Adrenal gland (tissue), 12 donors: ENCODE measurements around the gene PLEKHO2. TPM values are rescaled to one million over a fixed set of nuclear protein-coding genes. Genes with fewer than 3 reads are reported as not detected.
A peak's percentile ranks its signal among the peaks of the same experiment; 100 is the strongest.

Experiments
- DNase-seq, 7 donors: peaks; one replicate each; pipeline ENCODE4 v3.0.0-alpha.2; 2019 to 2020
- H3K27ac ChIP-seq, 5 donors: fragments of 200-600 bp; sonication (generic) in 4 of 5; 1 replicate in 3 of 5; 2 replicates in 2 of 5; pipeline versions ENCODE4 v1.5.1 to v1.8.0; 2016 to 2020; ENCODE audit warnings: mild to moderate bottlenecking in 1 of 5
- H3K27me3 ChIP-seq: fragments of 200-600 bp; 2 replicates; pipeline ENCODE4 v1.8.0; 2021
- H3K36me3 ChIP-seq, 2 donors: fragments of 200-600 bp; replicated peaks in 1 of 2; 1 replicate in 1 of 2; 2 replicates in 1 of 2; pipeline versions ENCODE4 v1.5.1 to v1.8.0; 2018 to 2022
- H3K4me1 ChIP-seq, 2 donors: fragments of 200-600 bp; replicated peaks in 1 of 2; 1 replicate in 1 of 2; 2 replicates in 1 of 2; pipeline versions ENCODE4 v1.5.1 to v1.8.0; 2018 to 2021
- H3K4me3 ChIP-seq, 4 donors: fragments of 200-600 bp; sonication (generic) in 3 of 4; one replicate each; pipeline ENCODE4 v1.5.1; 2016 to 2018
- H3K9me3 ChIP-seq, 3 donors: fragments of 200-600 bp; sonication (generic) in 1 of 3; replicated peaks in 1 of 3; 1 replicate in 2 of 3; 2 replicates in 1 of 3; pipeline versions ENCODE4 v1.5.1 to v1.8.0; 2016 to 2021
- POLR2A ChIP-seq, 2 donors: fragments of 450-650 bp; IDR thresholded peaks; one replicate each; pipeline ENCODE4 v1.6.1; 2017; ENCODE audit warnings: antibody characterized with exemption in 2 of 2, mild to moderate bottlenecking in 2 of 2, moderate library complexity in 1 of 2
- WGBS, 4 donors: extraction: QIAGEN DNeasy Blood & Tissue Kit in 2 of 4; methylation state at CpG; one replicate each; pipeline versions ENCODE4 v1.1.5 to v1.1.7; 2013 to 2017; 5-methylcytosine and 5-hydroxymethylcytosine counted together
- intact Hi-C, 2 donors: fragments of 100-400 bp; cut with DNase I; formaldehyde crosslinking; loops; one replicate each; pipeline versions ENCODE4 v1.14.1 to v1.15.0; 2022 to 2023
- polyA plus RNA-seq, 3 donors: library from polyadenylated mRNA; stranded (reverse); fragments of 200-250 nt in 2 of 3; fragments of 350-450 nt in 1 of 3; fragmentation: Illumina TruSeq in 1 of 3; extraction: RNeasy Lipid Tissue Mini Kit (QIAGEN cat#74804) in 1 of 3; gene quantifications; one replicate each; pipeline ENCODE4 v1.2.3, GENCODE V29; 2013 to 2014
- total RNA-seq, 9 donors: library from RNA; depleted of rRNA in 4 of 9; stranded (reverse); fragments of >200 nt in 4 of 9; fragments of 120-200 nt in 1 of 9; fragmentation: NEBNext Ultra II Directional in 1 of 9; extraction: Animal tissue kit (Norgen Biotek cat#: 25700) in 1 of 9; gene quantifications; one replicate each; pipeline versions ENCODE4 v1.1.0 to v1.2.4, GENCODE V29; 2013 to 2023
- TF ChIP-seq, protein P1 (sequence below), 6 experiments: fragments of 450-650 bp in 4 of 6; fragments of 200-600 bp in 2 of 6; sonication (generic) in 1 of 6; IDR thresholded peaks; 1 replicate in 5 of 6; 2 replicates in 1 of 6; pipeline versions ENCODE4 v1.5.1 to v1.8.0; 2016 to 2021; ENCODE audit warnings: antibody characterized with exemption in 6 of 6, mild to moderate bottlenecking in 2 of 6, moderate library complexity in 1 of 6
- donor health status: healthy with polysubstance abuse.
- donor health status: Bipolar disorder and iron deficiency.
- donor health status: DM: yes; HTN: yes; CAD: no.
- donor health status: DM: no; HTN: no; CAD: no.
- donor health status: DM: no; HTN: no; CAD: no.
- donor health status: DM: yes; HTN: yes; CAD: no.

PLEKHO2 gene
- total and polyA plus RNA-seq, 12 donors: 11.7 to 62.9 (median 48.5) TPM

DNA sequence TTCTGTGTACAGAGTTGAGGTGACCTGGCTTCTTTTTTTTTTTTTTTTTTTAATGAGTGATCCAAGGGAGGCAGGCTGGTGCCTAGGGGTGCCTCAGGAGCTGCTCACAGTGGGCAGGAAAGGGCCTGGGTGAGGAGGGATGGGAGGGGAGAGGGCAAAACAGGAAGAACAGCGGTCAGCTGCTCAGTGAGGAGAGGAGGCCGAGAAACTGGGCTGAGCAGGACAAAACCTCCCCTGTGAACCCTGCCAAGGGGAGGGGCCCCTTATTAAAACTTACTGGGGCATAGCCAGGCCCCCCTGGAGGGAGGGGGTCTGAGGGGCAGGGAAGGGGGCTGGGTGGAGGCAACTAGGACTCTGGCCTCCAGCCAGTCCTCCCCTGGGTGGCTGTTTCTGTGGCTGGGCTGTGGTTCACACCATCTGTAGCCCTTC is 3.5 kb downstream of the PLEKHO2 start:
- H3K4me1 ChIP-seq: peaks cover 39 to 58% of the 10 kb centered on the region in 2 donors

DNA sequence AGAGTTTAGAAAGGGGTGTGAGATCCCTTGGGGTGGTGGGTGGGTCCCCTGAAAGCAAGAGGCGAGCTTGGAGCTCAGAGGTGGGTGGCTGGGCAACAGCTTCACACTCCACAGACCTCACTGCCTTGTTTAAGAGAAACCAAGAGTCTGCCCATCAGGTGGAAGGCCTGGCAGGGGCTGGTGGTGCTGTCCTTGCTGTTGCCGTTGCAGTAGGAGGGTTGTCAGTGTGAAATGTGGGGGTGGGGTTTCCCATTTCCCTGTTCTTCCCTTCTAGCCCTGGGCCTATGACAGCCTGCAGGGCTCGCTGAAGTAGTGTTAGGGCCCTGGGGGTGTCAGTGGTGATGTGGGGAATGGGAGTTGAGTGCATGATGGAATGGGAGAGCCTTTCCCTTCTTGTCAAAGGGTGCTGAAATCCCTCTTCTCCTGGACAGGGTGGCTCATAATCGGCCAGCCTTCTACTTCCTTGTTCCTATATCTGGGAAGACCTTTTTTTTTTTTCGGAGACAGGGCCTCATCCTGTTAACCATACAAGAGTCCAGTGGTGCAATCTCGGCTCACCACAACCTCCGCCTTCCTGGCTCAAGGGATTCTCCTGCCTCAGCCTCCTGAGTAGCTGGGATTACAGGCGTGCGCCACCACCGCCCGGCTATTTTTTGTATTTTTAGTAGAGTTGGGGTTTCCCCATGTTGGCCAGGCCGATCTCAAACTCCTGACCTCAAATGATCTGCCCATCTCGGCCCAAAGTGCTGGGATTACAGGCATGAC is 4.3 kb downstream of the PLEKHO2 start:
- DNase-seq: peak in 1 of 7 donors; percentile 26
- intact Hi-C loops: loop anchor here (5.0 kb wide), 2 partner anchors 51 to 66 kb away; partner anchors contain the start of gene ANKDD1A (in 1 of the 2)
- peak overlapping the region in 1 of 4 donors; percentile 92 for H3K4me3 ChIP-seq

More for the DNA sequence above, 3.5 kb downstream of the PLEKHO2 start:
- Histone ChIP-seq H3K27me3 (no peaks in the 10 kb centered on the region), H3K36me3 (peaks cover 0 to 20% of the 10 kb centered on the region in 2 donors), H3K4me3 (peak overlapping the region in 1 of 4 donors; percentile 92), H3K9me3 (no peaks in the 10 kb centered on the region), H3K27ac (peak overlapping the region; percentile 3 to 97 (median 45))
- TF ChIP-seq POLR2A (IDR thresholded peaks at IDR 0.05): no peak
- TF ChIP-seq, protein P1, sequence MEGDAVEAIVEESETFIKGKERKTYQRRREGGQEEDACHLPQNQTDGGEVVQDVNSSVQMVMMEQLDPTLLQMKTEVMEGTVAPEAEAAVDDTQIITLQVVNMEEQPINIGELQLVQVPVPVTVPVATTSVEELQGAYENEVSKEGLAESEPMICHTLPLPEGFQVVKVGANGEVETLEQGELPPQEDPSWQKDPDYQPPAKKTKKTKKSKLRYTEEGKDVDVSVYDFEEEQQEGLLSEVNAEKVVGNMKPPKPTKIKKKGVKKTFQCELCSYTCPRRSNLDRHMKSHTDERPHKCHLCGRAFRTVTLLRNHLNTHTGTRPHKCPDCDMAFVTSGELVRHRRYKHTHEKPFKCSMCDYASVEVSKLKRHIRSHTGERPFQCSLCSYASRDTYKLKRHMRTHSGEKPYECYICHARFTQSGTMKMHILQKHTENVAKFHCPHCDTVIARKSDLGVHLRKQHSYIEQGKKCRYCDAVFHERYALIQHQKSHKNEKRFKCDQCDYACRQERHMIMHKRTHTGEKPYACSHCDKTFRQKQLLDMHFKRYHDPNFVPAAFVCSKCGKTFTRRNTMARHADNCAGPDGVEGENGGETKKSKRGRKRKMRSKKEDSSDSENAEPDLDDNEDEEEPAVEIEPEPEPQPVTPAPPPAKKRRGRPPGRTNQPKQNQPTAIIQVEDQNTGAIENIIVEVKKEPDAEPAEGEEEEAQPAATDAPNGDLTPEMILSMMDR (IDR thresholded peaks at IDR 0.05): no peak
- intact Hi-C loops: loop anchor here (5.0 kb wide), 2 partner anchors 52 to 67 kb away; partner anchors contain the start of gene ANKDD1A (in 1 of the 2)
- 0 to 23% (median 11%) methylated on average over 2 of the region's 2 CpGs for WGBS, 4 donors
- DNase-seq: peak in 2 of 7 donors; percentile 39 to 59

DNA sequence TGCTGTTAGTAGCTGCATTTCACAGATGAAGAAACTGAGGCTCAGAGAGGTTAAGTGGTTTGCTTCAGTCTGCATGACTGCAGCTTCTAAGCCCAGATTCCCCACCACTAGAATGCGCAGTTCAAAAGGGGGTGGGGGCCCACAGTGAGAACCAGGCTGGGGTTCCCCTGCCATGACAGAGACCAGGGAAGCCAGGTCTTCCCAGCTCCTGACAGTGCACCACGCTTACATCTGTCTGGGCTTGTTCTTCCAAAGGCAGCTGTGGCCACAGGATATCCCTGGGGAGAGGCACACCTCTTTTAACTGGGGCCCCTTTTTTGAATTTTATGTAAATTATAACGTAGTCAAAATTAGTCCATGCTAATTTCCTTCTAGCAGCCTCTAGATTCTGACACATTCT is 5.3 kb downstream of the PLEKHO2 start:
- H3K36me3 ChIP-seq: peaks cover 0 to 31% of the 10 kb centered on the region in 2 donors
- DNase-seq: no peak
- WGBS, 4 donors: 78 to 90% (median 85%) methylated on average over 3 of the region's 3 CpGs
- H3K4me1 ChIP-seq: peaks cover 33 to 61% of the 10 kb centered on the region in 2 donors
- intact Hi-C loops: loop anchor here (5.0 kb wide), 2 partner anchors 50 to 65 kb away; partner anchors contain the start of gene ANKDD1A (in 1 of the 2)
- H3K27me3 ChIP-seq: no peaks in the 10 kb centered on the region
- TF ChIP-seq POLR2A (IDR thresholded peaks at IDR 0.05): no peak
- TF ChIP-seq, protein P1 (IDR thresholded peaks at IDR 0.05): no peak
- peak overlapping the region in 2 of 5 donors; percentile 59 to 96 for H3K27ac ChIP-seq
- no peaks in the 10 kb centered on the region for H3K9me3 ChIP-seq
- H3K4me3 ChIP-seq: no peak overlapping the region

More for the DNA sequence above, 4.3 kb downstream of the PLEKHO2 start:
- Histone ChIP-seq H3K27ac (peak overlapping the region in 4 of 5 donors; percentile 35 to 97 (median 70)), H3K36me3 (peaks cover 0 to 29% of the 10 kb centered on the region in 2 donors), H3K27me3 (no peaks in the 10 kb centered on the region), H3K9me3 (no peaks in the 10 kb centered on the region), H3K4me1 (peaks cover 33 to 53% of the 10 kb centered on the region in 2 donors)
- TF ChIP-seq, protein P1 (IDR thresholded peaks at IDR 0.05): no peak
- peak in 1 of 2 donors; percentile 6 for TF ChIP-seq POLR2A (IDR thresholded peaks at IDR 0.05)
- WGBS, 4 donors: 66 to 67% (median 66%) methylated on average over 13 of the region's 13 CpGs

DNA sequence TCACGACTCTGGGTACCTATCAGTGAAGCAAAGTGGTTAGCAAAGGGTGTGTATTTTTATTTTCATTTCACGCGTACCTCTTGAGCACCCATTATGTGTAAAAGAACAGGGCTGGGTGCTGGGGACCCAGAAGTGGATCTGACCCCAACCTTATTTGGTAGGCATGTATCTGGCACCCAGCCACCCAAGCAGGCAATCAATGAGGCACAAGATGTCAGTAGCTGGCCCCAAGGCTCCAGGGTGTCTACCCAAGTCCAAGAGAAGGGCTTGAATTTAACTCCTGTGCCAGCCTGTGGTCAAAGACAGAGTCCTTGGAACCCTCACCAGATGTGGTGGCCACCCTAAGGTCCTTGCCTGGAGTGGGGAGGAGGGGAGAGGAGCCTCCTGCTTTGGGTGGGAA is 5.7 kb downstream of the PLEKHO2 start:
- peaks cover 33 to 66% of the 10 kb centered on the region in 2 donors for H3K4me1 ChIP-seq
- peaks cover 0 to 31% of the 10 kb centered on the region in 2 donors for H3K36me3 ChIP-seq
- H3K27ac ChIP-seq: peak overlapping the region in 2 of 5 donors; percentile 59 to 96

More for the DNA sequence above, 5.7 kb downstream of the PLEKHO2 start:
- intact Hi-C loops: loop anchor here (5.0 kb wide), 2 partner anchors 50 to 65 kb away; partner anchors contain the start of gene ANKDD1A (in 1 of the 2)
- DNase-seq: peak in 1 of 7 donors; percentile 34
- no peak for TF ChIP-seq POLR2A (IDR thresholded peaks at IDR 0.05)
- TF ChIP-seq, protein P1 (IDR thresholded peaks at IDR 0.05): no peak
- Histone ChIP-seq H3K9me3 (no peaks in the 10 kb centered on the region), H3K4me3 (no peak overlapping the region), H3K27me3 (no peaks in the 10 kb centered on the region)
- WGBS, 4 donors: 82 to 91% (median 88%) methylated on average over 3 of the region's 3 CpGs
